NCI-H526 treated with DMSO at 0.1 percent for 48 hours (cell line): ENCODE data around the gene ETNK1.
"Not testable (repeated sequence)": the region's sequence is repeated elsewhere in the genome, so short reads cannot be mapped to it uniquely, and the experiment has no call there.

Experiments
- DNase-seq: peaks from one replicate; lab custom pipeline; 2025; lab: John Stamatoyannopoulos, UW

The ETNK1 gene

GRCh38 chr12:22624870-22625761, at the start of gene ETNK1:
Gene ETNK1 (plus strand): TSS chr12:22625171. CDS start chr12:22625431, 260 bp downstream.
- peak; percentile 91 for DNase-seq

GRCh38 chr12:22576065-22576464, 48.9 kb upstream of the ETNK1 start:
- no peak for DNase-seq

- DNase-seq, result no peak
Observed at GRCh38 chr12:22576473-22576872, 48.5 kb upstream of the ETNK1 start.

- no peak for DNase-seq
Observed at GRCh38 chr12:22577667-22578066, 47.3 kb upstream of the ETNK1 start.

GRCh38 chr12:22578328-22578727, 46.6 kb upstream of the ETNK1 start:
- DNase-seq, result no peak

GRCh38 chr12:22588817-22589216, 36.2 kb upstream of the ETNK1 start:
- DNase-seq, result peak; percentile 52

- no peak for DNase-seq
Observed at GRCh38 chr12:22593864-22594263, 31.1 kb upstream of the ETNK1 start.

GRCh38 chr12:22597539-22597938, 27.4 kb upstream of the ETNK1 start:
- DNase-seq, result not testable (repeated sequence)

GRCh38 chr12:22598141-22598762, 26.7 kb upstream of the ETNK1 start:
- DNase-seq, result no peak

- DNase-seq, result no peak
Observed at GRCh38 chr12:22598763-22599161, 26.2 kb upstream of the ETNK1 start.

- no peak for DNase-seq
Observed at GRCh38 chr12:22600181-22600580, 24.8 kb upstream of the ETNK1 start.

GRCh38 chr12:22609501-22609900, 15.5 kb upstream of the ETNK1 start:
- DNase-seq, result no peak

- no peak for DNase-seq
Observed at GRCh38 chr12:22610131-22610530, 14.8 kb upstream of the ETNK1 start.

- not testable (repeated sequence) for DNase-seq
Observed at GRCh38 chr12:22612822-22613221, 12.1 kb upstream of the ETNK1 start.

- no peak for DNase-seq
Observed at GRCh38 chr12:22615963-22616501, 8.9 kb upstream of the ETNK1 start.

- no peak for DNase-seq
Observed at GRCh38 chr12:22617630-22618029, 7.3 kb upstream of the ETNK1 start.

GRCh38 chr12:22624548-22624869, 462 bp upstream of the ETNK1 start:
- DNase-seq, result peak; percentile 87

- DNase-seq, result peak; percentile 46
Observed at GRCh38 chr12:22625762-22626294, 857 bp downstream of the ETNK1 start.

GRCh38 chr12:22626406-22626805, 1.4 kb downstream of the ETNK1 start:
- peak; percentile 41 for DNase-seq

GRCh38 chr12:22627371-22627770, 2.4 kb downstream of the ETNK1 start:
- DNase-seq, result no peak

GRCh38 chr12:22628228-22628627, 3.3 kb downstream of the ETNK1 start:
- no peak for DNase-seq

GRCh38 chr12:22631863-22632463, 7.0 kb downstream of the ETNK1 start:
- peak; percentile 6 for DNase-seq

- no peak for DNase-seq
Observed at GRCh38 chr12:22634883-22635282, 9.9 kb downstream of the ETNK1 start.
